Measurements from ENCODE around the gene VASH1.

- TF ChIP-seq TAF1 (IDR thresholded peaks at IDR 0.05; ENCODE audit: low read depth, low read length) (no peak), POLR2A (IDR thresholded peaks at IDR 0.05; ENCODE audit: low read depth, low read length) (no peak)
These were observed 7.6 kb upstream of the VASH1 start for GRCh38 chr14:76753541-76754198.

All from GM12891 (cell line).